Heart left ventricle (tissue), 13 donors: Measurements from ENCODE around the gene FAM163A.

Experiments used
- POLR2A ChIP-seq, 2 donors: fragments of 450-650 bp; IDR thresholded peaks; one replicate each; pipeline ENCODE4 v1.6.1; 2017; ENCODE audit warnings: antibody characterized with exemption in 2 of 2, mild to moderate bottlenecking in 2 of 2, moderate library complexity in 2 of 2
- TF ChIP-seq, protein P1 (sequence below), 12 donors: fragments of 200-600 bp; sonication (generic) in 4 of 12; IDR thresholded peaks; one replicate each; pipeline versions ENCODE4 v1.5.0 to v1.8.0; 2018 to 2022; ENCODE audit warnings: antibody characterized with exemption in 12 of 12, mild to moderate bottlenecking in 5 of 12
- donor health status: ischemic (EF 13 %, LVEDD 7.1; RV severe dilation, severe dysfunction).
- donor health status: DM: no; HTN: yes; CAD: no.
- donor health status: DM: no; HTN: no; CAD: no.
- donor health status: ischemic (EF 25% LVEDD 6.9; RV normal size, moderate dysfunction).
- donor health status: ischemic (EF 25% LVEDD 5.7; RV mildly dilated, moderate dysfunction).
- donor health status: ischemic (EF 35%, LVEDD 5.7; RV mildly dilated, moderate dysfunction).
- donor health status: nonischemic (EF 11% LVEDD 7.7; RV severe dilation, severe dysfunction).
- donor health status: DM: yes; HTN: yes; CAD: no.
- donor health status: PGD.
- donor health status: ischemic (EF 29% LVEDD 5.4; RV normal size, mild dysfunction).
- donor health status: nonischemic (EF 23%, LVEDD 6.1; RV moderate dilation, normal function).

DNA sequence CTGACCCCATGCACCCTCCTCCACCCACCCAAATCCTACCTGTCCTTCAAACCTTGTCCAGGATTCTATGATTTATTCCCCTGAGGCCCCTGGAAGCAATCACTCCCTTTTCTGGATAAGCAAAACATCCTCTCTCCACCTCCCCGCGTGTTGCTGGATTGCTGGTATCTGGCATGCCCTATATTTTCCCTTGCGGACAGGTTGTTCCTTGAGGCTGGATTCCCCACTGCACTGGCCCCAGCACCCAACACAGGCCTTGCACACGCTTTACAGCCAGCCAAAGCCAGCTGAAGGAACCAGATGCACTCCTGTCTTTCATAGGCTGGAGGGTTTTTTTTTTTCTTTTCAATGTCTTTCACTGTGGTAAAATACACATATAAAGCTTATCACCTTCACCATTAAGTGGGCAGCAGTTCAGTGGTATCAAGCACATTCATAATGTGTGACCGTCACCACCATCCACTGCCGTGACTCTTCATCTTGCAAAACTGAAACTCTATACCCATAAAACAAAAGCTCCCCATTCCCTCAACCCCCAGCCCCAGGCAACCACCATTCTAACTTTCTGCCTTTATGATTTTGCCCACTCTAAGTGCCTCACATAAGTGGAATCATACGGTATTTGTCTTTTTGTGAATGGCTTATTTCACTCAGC, 83.7 kb downstream of the FAM163A start:
- TF ChIP-seq, protein P1, sequence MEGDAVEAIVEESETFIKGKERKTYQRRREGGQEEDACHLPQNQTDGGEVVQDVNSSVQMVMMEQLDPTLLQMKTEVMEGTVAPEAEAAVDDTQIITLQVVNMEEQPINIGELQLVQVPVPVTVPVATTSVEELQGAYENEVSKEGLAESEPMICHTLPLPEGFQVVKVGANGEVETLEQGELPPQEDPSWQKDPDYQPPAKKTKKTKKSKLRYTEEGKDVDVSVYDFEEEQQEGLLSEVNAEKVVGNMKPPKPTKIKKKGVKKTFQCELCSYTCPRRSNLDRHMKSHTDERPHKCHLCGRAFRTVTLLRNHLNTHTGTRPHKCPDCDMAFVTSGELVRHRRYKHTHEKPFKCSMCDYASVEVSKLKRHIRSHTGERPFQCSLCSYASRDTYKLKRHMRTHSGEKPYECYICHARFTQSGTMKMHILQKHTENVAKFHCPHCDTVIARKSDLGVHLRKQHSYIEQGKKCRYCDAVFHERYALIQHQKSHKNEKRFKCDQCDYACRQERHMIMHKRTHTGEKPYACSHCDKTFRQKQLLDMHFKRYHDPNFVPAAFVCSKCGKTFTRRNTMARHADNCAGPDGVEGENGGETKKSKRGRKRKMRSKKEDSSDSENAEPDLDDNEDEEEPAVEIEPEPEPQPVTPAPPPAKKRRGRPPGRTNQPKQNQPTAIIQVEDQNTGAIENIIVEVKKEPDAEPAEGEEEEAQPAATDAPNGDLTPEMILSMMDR (IDR thresholded peaks at IDR 0.05) = no peak
- TF ChIP-seq POLR2A (IDR thresholded peaks at IDR 0.05) = no peak
